Measurements from ENCODE around the gene SLTM. TPM values are rescaled to one million over a fixed set of nuclear protein-coding genes. Genes with fewer than 3 reads are reported as not detected.
"Not testable (repeated sequence)": the region's sequence is repeated elsewhere in the genome, so short reads cannot be mapped to it uniquely, and the experiment has no call there.

SLTM gene
- total and polyA plus RNA-seq, 7 donors: 34.8 to 107 (median 83.5) TPM

GRCh38 chr15:58924327-58924726 is 9.2 kb downstream of the SLTM start:
- no peak for TF ChIP-seq POLR2A (IDR thresholded peaks at IDR 0.05)
- TF ChIP-seq, protein P1, sequence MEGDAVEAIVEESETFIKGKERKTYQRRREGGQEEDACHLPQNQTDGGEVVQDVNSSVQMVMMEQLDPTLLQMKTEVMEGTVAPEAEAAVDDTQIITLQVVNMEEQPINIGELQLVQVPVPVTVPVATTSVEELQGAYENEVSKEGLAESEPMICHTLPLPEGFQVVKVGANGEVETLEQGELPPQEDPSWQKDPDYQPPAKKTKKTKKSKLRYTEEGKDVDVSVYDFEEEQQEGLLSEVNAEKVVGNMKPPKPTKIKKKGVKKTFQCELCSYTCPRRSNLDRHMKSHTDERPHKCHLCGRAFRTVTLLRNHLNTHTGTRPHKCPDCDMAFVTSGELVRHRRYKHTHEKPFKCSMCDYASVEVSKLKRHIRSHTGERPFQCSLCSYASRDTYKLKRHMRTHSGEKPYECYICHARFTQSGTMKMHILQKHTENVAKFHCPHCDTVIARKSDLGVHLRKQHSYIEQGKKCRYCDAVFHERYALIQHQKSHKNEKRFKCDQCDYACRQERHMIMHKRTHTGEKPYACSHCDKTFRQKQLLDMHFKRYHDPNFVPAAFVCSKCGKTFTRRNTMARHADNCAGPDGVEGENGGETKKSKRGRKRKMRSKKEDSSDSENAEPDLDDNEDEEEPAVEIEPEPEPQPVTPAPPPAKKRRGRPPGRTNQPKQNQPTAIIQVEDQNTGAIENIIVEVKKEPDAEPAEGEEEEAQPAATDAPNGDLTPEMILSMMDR (IDR thresholded peaks at IDR 0.05): no peak
- TF ChIP-seq POLR2AphosphoS5 (IDR thresholded peaks at IDR 0.05): peak in 2 of 4 donors; percentile 11 to 38
- no peak for TF ChIP-seq EP300 (IDR thresholded peaks at IDR 0.05)
- Histone ChIP-seq H3K4me3 (no peak overlapping the region), H3K36me3 (peaks cover 0 to 48% (median 15%) of the 10 kb centered on the region in 4 donors), H3K4me1 (peaks cover 0 to 40% (median 28%) of the 10 kb centered on the region in 4 donors), H3K9me3 (no peaks in the 10 kb centered on the region), H3K27ac (peak overlapping the region; percentile 44 to 73 (median 64)), H3K27me3 (no peaks in the 10 kb centered on the region)
- intact Hi-C loops (cut with DNase I): no loop called here
- no peak for DNase-seq
- WGBS, 2 donors: 68 to 72% methylated on average over 2 of the region's 2 CpGs

- H3K9me3 ChIP-seq: no peaks in the 10 kb centered on the region
- no peak for TF ChIP-seq POLR2A (IDR thresholded peaks at IDR 0.05)
- no peak for DNase-seq
- H3K27me3 ChIP-seq: no peaks in the 10 kb centered on the region
- peaks cover 0 to 39% (median 28%) of the 10 kb centered on the region in 4 donors for H3K4me1 ChIP-seq
- intact Hi-C loops (cut with DNase I): no loop called here
- peak overlapping the region; percentile 32 to 73 (median 58) for H3K27ac ChIP-seq
- H3K36me3 ChIP-seq: peaks cover 0 to 43% (median 10%) of the 10 kb centered on the region in 4 donors
- 85 to 89% methylated on average over 10 of the region's 10 CpGs for WGBS, 2 donors
- H3K4me3 ChIP-seq: no peak overlapping the region
Observed at GRCh38 chr15:58923696-58924300, 9.7 kb downstream of the SLTM start.

DNA sequence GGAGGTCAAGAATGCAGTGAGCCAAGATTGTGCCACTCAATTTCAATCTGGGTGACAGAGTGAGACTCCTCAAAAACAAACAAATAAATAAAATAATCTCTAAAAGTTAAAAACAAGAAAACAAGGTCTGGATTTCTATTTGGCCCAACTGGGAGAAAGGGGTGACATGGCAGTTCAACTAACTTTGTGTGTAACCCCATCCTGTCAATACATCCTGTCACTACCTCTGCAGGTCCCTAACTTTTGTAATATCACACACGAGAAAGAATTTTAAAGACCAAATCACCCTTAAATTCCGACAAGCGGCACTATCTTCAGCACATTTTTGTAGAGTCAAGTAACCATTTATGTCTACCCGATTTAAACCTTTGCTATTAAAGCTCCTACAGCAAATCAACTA is 10.2 kb downstream of the SLTM start:
- no peak for DNase-seq
- no peaks in the 10 kb centered on the region for H3K9me3 ChIP-seq
- H3K4me3 ChIP-seq: no peak overlapping the region
- peak overlapping the region in 2 of 4 donors; percentile 44 to 73 for H3K27ac ChIP-seq
- intact Hi-C loops (cut with DNase I): no loop called here
- WGBS, 2 donors: 90 to 96% methylated on average over 4 of the region's 4 CpGs
- H3K27me3 ChIP-seq: no peaks in the 10 kb centered on the region
- H3K4me1 ChIP-seq: peaks cover 0 to 42% (median 30%) of the 10 kb centered on the region in 4 donors
- TF ChIP-seq POLR2AphosphoS5 (IDR thresholded peaks at IDR 0.05): no peak
- TF ChIP-seq, protein P1 (IDR thresholded peaks at IDR 0.05): no peak
- TF ChIP-seq EP300 (IDR thresholded peaks at IDR 0.05): no peak
- no peak for TF ChIP-seq POLR2A (IDR thresholded peaks at IDR 0.05)
- H3K36me3 ChIP-seq: peaks cover 0 to 38% (median 7%) of the 10 kb centered on the region in 4 donors

DNA sequence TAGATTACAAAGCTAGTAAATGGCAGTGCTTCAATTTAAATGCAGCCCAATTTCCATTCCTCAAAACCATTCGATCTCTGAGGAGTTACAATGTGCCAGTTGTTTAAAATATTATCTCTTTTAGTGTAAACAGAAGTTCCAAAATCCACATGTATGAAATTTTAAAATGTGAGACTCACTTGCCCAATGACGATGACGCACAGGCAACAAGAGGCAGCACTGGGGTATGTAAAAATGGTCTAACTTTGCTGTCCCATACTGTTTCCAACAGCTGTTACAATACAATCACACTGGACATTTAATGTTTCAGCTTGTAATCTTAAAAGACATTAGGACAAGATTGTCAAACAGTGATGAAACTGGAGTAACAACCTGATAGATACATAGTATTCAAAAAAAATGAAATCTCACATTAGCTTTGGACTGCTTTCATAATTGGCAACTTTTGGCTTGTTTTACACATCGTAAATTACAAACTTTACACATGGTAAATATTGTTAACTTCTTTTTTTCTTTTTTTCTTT is 12.2 kb downstream of the SLTM start:
- H3K9me3 ChIP-seq: no peaks in the 10 kb centered on the region
- H3K27ac ChIP-seq: no peak overlapping the region
- peaks cover 0 to 20% (median 3%) of the 10 kb centered on the region in 4 donors for H3K36me3 ChIP-seq
- intact Hi-C loops (cut with DNase I): no loop called here
- DNase-seq: no peak
- peaks cover 0 to 48% (median 35%) of the 10 kb centered on the region in 4 donors for H3K4me1 ChIP-seq
- TF ChIP-seq POLR2A (IDR thresholded peaks at IDR 0.05) (no peak), POLR2AphosphoS5 (IDR thresholded peaks at IDR 0.05) (no peak)
- TF ChIP-seq, protein P1 (IDR thresholded peaks at IDR 0.05): no peak
- no peaks in the 10 kb centered on the region for H3K27me3 ChIP-seq
- WGBS, 2 donors: 83 to 89% methylated on average over 4 of the region's 4 CpGs
- no peak overlapping the region for H3K4me3 ChIP-seq

DNA sequence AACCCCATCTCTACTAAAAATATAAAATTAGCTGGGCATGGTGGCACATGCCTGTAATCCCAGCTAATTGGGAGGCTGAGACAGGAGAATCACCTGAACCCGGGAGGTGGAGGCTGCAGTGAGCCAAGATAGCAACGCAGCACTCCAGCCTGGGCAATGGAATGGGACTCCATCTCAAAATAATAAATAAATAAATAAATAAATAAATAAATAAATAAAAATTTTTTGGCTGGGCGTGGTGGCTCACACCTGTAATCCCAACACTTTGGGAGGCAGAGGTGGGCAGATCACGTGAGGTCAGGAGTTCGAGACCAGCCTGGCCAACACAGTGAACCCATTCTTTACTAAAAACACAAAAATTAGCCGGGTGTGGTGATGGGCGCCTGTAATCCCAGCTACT is 13.0 kb downstream of the SLTM start:
- H3K4me3 ChIP-seq; DNase-seq; intact Hi-C loops (cut with DNase I); H3K27me3 ChIP-seq; H3K9me3 ChIP-seq; H3K27ac ChIP-seq: not testable (repeated sequence)
- Histone ChIP-seq H3K36me3 (peaks cover 0 to 22% (median 4%) of the 10 kb centered on the region in 4 donors), H3K4me1 (peaks cover 0 to 42% (median 34%) of the 10 kb centered on the region in 4 donors)
- 91 to 97% methylated on average over 7 of the region's 7 CpGs for WGBS, 2 donors

Measured in sigmoid colon (tissue), 7 donors.